CD4-positive, alpha-beta T cell (primary cell): Measurements from ENCODE around the gene DNAH1. TPM values are rescaled to one million over a fixed set of nuclear protein-coding genes. Genes with fewer than 3 reads are reported as not detected.
"Not testable (repeated sequence)": the region's sequence is repeated elsewhere in the genome, so short reads cannot be mapped to it uniquely, and the experiment has no call there.

Source experiments
- ATAC-seq: fragments of 200-7000 bp; cut with Tn5 transposase; one replicate; pipeline ENCODE4 v1.10.0; 2022; ENCODE audit warnings: mild to moderate bottlenecking; ENCODE audit not compliant: poor library complexity
- CTCF ChIA-PET: fragments of 350-600 bp; sonication (Branson Sonifier 250); formaldehyde crosslinking; loops from one replicate; lab custom pipeline; 2021; ENCODE audit warnings: antibody characterized with exemption, inconsistent platforms; lab: Charles Lee
- POLR2A ChIA-PET: fragments of 350-600 bp; sonication (Branson Sonifier 250); formaldehyde crosslinking; loops from one replicate; lab custom pipeline; 2021; ENCODE audit warnings: antibody characterized with exemption, inconsistent platforms; lab: Charles Lee
- DNase-seq, 14 experiments: peaks; one replicate each; pipeline ENCODE4 v3.0.0-alpha.2; 2013 to 2020; ENCODE audit warnings: mixed read lengths in 2 of 14
- H3K27ac ChIP-seq, 2 donors: one replicate each; pipeline versions ENCODE4 v1.5.1 to v1.7.0; 2013; ENCODE audit warnings: low read length in 2 of 2, low read depth in 1 of 2, mild to moderate bottlenecking in 1 of 2
- H3K27me3 ChIP-seq, 2 experiments: 1 replicate in 1 of 2; 2 replicates in 1 of 2; pipeline versions ENCODE4 v1.6.1 to v1.7.0; 2013; ENCODE audit warnings: low read length in 2 of 2, control low read depth in 1 of 2, mild to moderate bottlenecking in 1 of 2, moderate library complexity in 1 of 2; ENCODE audit not compliant: insufficient read depth in 2 of 2, control insufficient read depth in 1 of 2
- H3K36me3 ChIP-seq: one replicate; pipeline ENCODE4 v1.6.1; 2013; ENCODE audit warnings: low read length, control low read depth; ENCODE audit not compliant: insufficient read depth
- H3K4me1 ChIP-seq: one replicate; pipeline ENCODE4 v1.6.1; 2013; ENCODE audit warnings: low read length, control low read depth; ENCODE audit not compliant: insufficient read depth
- H3K4me3 ChIP-seq: one replicate; pipeline ENCODE4 v1.5.1; 2013; ENCODE audit warnings: mild to moderate bottlenecking, low read length, moderate library complexity
- H3K9me3 ChIP-seq, 2 experiments: 1 replicate in 1 of 2; 2 replicates in 1 of 2; pipeline versions ENCODE4 v1.6.1 to v1.7.0; 2013; ENCODE audit warnings: low read length in 2 of 2, mild to moderate bottlenecking in 2 of 2, control low read depth in 1 of 2, moderate library complexity in 1 of 2; ENCODE audit not compliant: control insufficient read depth in 1 of 2, insufficient read depth in 1 of 2
- H3K27ac Mint-ChIP-seq: one replicate; pipeline ENCODE4 v1.8.0; 2020; ENCODE audit warnings: mixed read lengths
- H3K27me3 Mint-ChIP-seq: one replicate; pipeline ENCODE4 v1.8.0; 2021; ENCODE audit warnings: mixed read lengths
- H3K36me3 Mint-ChIP-seq: one replicate; pipeline ENCODE4 v1.8.0; 2021; ENCODE audit warnings: low read depth, mixed read lengths
- H3K4me1 Mint-ChIP-seq: one replicate; pipeline ENCODE4 v1.8.0; 2021; ENCODE audit warnings: low read depth, mixed read lengths
- H3K4me3 Mint-ChIP-seq: one replicate; pipeline ENCODE4 v1.8.0; 2020; ENCODE audit warnings: mild to moderate bottlenecking, mixed read lengths
- H3K9me3 Mint-ChIP-seq: one replicate; pipeline ENCODE4 v1.8.0; 2020; ENCODE audit warnings: mixed read lengths
- CTCF ChIP-seq: fragments of 200-600 bp; IDR thresholded peaks from one replicate; pipeline ENCODE4 v1.8.0; 2022; ENCODE audit warnings: antibody characterized with exemption, mild to moderate bottlenecking
- intact Hi-C, 2 experiments: fragments of 100-400 bp; cut with DNase I in 1 of 2; cut with micrococcal nuclease in 1 of 2; formaldehyde crosslinking; loops; one replicate each; pipeline versions ENCODE4 v1.15.1 to v1.9.0; 2023 to 2025; cut with DNase I, micrococcal nuclease
- total RNA-seq, 174 experiments: library from RNA in 2 of 174; stranded (reverse) in 2 of 174; gene quantifications; one replicate each; pipeline ENCODE4 v1.2.3 and lab custom pipeline; 2021 to 2026

Gene DNAH1
- total RNA-seq, 2 experiments from 2014 or later, result 49.7 to 50.7 TPM

DNA sequence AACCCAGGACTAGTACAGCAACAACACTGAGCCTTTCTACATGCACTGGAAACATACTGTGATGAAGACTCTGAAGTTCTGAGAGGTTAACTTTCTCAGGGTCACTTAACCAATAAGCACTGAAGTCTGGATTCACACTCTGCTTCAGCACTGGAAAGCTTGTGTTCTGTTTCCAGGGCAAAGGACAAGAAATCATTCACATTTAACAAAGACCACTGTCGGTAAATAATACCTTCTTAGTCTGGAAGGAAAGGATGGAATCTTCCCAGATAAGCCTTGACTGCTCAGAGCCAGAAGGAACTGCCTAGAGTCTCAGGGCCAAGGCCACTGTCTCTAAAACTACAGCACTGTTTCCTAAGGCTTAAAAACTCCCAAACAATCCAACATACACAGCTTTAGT lies 32.8 kb upstream of the DNAH1 start:
- H3K27ac Mint-ChIP-seq, result peak overlapping the region; percentile 92
- no peaks in the 10 kb centered on the region for H3K9me3 Mint-ChIP-seq
- H3K4me3 Mint-ChIP-seq, result peak overlapping the region; percentile 51
- ATAC-seq (no peak), DNase-seq (no peak)
- ChIA-PET POLR2A (interaction anchor here (1.1 to 11.9 kb wide), 3 partner anchors 31 to 61 kb away, joined by 3 to 538 read pairs (median 4); partner anchors contain the start of genes PPM1M and TWF2), CTCF (interaction anchor here (1.0 to 8.3 kb wide), 4 partner anchors 41 to 50 kb away, joined by 3 to 62 read pairs (median 4); partner anchors contain the start of gene TWF2)
- intact Hi-C loops, result loop anchor here (10.0 kb wide), 2 partner anchors 161 to 401 kb away; partner anchors contain the start of genes GNL3 (in 1 of the 2), PBRM1 (in 1 of the 2) and SEMA3G (in 1 of the 2)
- H3K4me1 Mint-ChIP-seq, result peaks cover 67% of the 10 kb centered on the region
- peaks cover 78% of the 10 kb centered on the region for H3K4me1 ChIP-seq
- H3K27ac ChIP-seq, result peak overlapping the region; percentile 61 to 73
- no peaks in the 10 kb centered on the region for H3K36me3 ChIP-seq
- no peak for TF ChIP-seq CTCF
- peaks cover 14% of the 10 kb centered on the region for H3K36me3 Mint-ChIP-seq
- no peak overlapping the region for H3K4me3 ChIP-seq
- H3K27me3 ChIP-seq, result no peaks in the 10 kb centered on the region
- no peaks in the 10 kb centered on the region for H3K9me3 ChIP-seq
- no peaks in the 10 kb centered on the region for H3K27me3 Mint-ChIP-seq

- H3K27ac ChIP-seq, result peak overlapping the region in 1 of 2 donors; percentile 39
- H3K4me1 ChIP-seq, result peaks cover 82% of the 10 kb centered on the region
- not testable (repeated sequence) for H3K9me3 ChIP-seq, H3K4me3 ChIP-seq, ATAC-seq, H3K9me3 Mint-ChIP-seq, H3K36me3 ChIP-seq, H3K27me3 Mint-ChIP-seq, H3K27me3 ChIP-seq
- Mint-ChIP-seq H3K4me1 (peaks cover 69% of the 10 kb centered on the region), H3K36me3 (peaks cover 16% of the 10 kb centered on the region), H3K4me3 (peak overlapping the region; percentile 45), H3K27ac (peak overlapping the region; percentile 92)
- peak in 1 of 14 experiments; percentile 23 for DNase-seq
- ChIA-PET POLR2A (interaction anchor here (0.6 to 11.9 kb wide), 4 partner anchors 7 to 62 kb away, joined by 3 to 538 read pairs (median 4); partner anchors contain the start of genes PPM1M and TWF2), CTCF (interaction anchor here (1.0 to 1.9 kb wide), 4 partner anchors 41 to 47 kb away, joined by 3 to 4 read pairs (median 4); partner anchors contain the start of gene TWF2)
- intact Hi-C loops, result loop anchor here (10.0 kb wide), 2 partner anchors 161 to 401 kb away; partner anchors contain the start of genes GNL3 (in 1 of the 2), PBRM1 (in 1 of the 2) and SEMA3G (in 1 of the 2)
Measured at GRCh38 chr3:52284051-52284450, 32.1 kb upstream of the DNAH1 start.

- TF ChIP-seq CTCF, result no peak
- H3K27ac ChIP-seq, result peak overlapping the region; percentile 99 to 100
- Mint-ChIP-seq H3K4me3 (peak overlapping the region; percentile 100), H3K4me1 (peaks cover 63% of the 10 kb centered on the region), H3K9me3 (no peaks in the 10 kb centered on the region), H3K36me3 (peaks cover 26% of the 10 kb centered on the region), H3K27me3 (no peaks in the 10 kb centered on the region), H3K27ac (peak overlapping the region; percentile 99)
- ChIA-PET CTCF (no interaction called here), POLR2A (interaction anchor here (0.9 to 4.9 kb wide), 9 partner anchors 9 to 313 kb away, joined by 3 to 94 read pairs (median 8); partner anchors contain the start of genes ABHD14B, PPM1M and WDR82)
- DNase-seq, result no peak
- H3K27me3 ChIP-seq, result no peaks in the 10 kb centered on the region
- H3K9me3 ChIP-seq, result no peaks in the 10 kb centered on the region
- no peak for ATAC-seq
- peaks cover 86% of the 10 kb centered on the region for H3K4me1 ChIP-seq
- intact Hi-C loops, result loop anchor here (5.0 to 10.0 kb wide), 3 partner anchors 158 to 398 kb away; partner anchors contain the start of genes GNL3 (in 1 of the 2), PBRM1 (in 1 of the 2), RPL29 (in 1 of the 2) and SEMA3G (in 1 of the 2)
- peaks cover 14% of the 10 kb centered on the region for H3K36me3 ChIP-seq
- H3K4me3 ChIP-seq, result peak overlapping the region; percentile 97
Measured at GRCh38 chr3:52286777-52287110, 29.4 kb upstream of the DNAH1 start.
